GM19328 (cell line): ENCODE results near the gene CYP4F3.
"Not testable (repeated sequence)": the region's sequence is repeated elsewhere in the genome, so short reads cannot be mapped to it uniquely, and the experiment has no call there.

Source experiments
- ATAC-seq: cut with Tn5 transposase; IDR thresholded peaks from one replicate; pipeline ENCODE4 v1.9.1; 2021; ENCODE audit warnings: mild to moderate bottlenecking, moderate library complexity; ENCODE audit not compliant: unreplicated experiment

CYP4F3 gene

DNA sequence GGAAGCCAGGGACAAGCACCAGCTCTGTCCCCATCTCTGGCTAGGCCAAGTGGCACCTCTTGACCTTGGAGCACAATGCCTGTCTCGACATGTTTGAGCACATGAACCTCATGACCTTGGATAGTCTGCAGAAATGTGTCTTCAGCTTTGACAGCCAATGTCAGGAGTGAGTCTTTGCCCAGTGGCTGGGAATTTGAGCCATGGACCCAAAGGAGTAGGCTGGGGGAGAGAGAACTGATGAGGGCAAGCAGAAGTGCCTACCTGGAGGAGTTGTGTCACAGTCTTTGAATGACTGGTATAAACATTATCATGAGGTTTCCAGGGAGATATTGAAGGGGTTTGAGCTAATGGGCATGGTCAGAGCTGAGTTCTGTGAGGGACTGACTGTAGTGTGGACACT lies 25.5 kb downstream of the CYP4F3 start:
- no peak for ATAC-seq

DNA sequence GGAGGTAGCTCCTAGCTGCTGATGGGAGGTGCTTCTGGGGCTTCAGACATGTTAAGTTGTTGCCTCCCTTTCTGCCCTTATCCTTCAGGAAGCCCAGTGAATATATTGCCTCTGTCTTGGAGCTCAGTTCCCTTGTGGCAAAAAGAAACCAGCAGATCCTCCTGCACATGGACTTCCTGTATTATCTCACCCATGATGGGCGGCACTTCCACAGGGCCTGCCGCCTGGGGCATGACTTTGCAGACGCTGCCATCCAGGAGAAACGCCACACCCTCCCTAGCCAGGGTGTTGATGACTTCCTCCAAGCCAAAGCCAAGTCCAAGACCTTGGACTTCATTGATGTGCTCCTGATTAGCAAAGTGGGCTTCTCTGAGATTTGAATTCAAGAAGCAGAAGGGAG lies 26.2 kb downstream of the CYP4F3 start:
- no peak for ATAC-seq

DNA sequence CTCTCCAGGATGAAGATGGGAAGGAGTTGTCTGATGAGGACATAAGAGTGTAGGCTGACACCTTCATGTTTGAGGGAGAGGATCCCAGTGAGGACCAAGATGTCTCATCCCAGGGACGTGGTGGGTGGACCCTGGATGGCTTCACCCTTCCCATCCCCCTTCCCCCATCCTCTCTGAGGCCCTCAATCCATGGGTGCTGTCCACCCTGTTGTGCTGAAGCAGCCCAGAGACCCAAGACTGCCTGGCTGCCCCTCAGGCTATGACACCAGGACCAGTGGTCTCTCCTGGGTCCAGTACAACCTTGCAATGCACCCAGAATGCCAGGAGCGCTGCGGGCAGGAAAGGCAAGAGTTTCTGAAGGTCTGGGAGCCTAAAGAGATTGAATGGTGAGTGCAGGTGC lies 28.7 kb downstream of the CYP4F3 start:
- ATAC-seq, result no peak

DNA sequence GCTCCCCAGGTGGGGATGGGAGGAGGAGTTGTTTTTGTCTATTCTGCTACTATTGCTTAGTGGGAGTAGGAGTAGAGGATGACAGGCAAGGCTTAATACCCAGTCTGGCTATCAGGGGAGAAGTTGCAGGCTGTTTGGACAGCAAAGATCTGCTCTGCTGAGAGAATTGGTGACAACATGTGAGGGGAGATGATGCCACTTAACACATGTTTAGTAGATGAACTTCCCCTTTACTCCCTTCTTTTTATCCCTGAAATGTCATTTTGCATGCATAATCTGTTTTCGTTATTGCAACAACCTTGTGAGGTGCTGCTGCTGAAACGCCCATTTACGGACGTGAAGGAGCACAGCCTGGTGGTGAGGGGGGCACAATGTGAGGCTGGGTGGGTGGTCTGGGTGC lies 29.2 kb downstream of the CYP4F3 start:
- no peak for ATAC-seq

DNA sequence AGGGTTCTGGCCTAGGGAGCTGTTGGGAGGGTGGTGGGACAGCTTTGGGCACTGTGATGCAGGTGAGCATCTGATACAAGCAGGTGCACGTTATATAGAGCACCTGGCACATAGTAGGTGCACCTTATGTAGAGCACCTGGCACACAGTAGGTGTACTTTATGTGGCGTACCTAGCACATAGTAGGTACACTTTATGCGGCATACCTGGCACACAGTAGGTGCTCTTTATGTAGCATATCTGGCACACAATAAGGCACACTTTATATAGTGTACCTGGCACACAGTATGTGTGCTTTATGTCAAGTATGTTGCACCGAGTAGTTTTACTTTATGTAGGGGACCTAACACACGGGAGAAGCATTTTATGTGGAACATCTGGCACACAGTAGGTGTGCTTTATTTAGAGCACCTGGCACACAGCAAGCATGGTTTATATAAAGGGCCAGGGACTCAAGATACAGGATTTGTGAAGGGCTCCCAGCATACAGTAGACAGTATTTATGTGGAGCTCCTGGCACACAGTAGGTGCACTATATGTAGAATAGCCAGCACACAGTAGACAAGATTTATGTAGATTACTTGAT lies 30.6 kb downstream of the CYP4F3 start:
- no peak for ATAC-seq

DNA sequence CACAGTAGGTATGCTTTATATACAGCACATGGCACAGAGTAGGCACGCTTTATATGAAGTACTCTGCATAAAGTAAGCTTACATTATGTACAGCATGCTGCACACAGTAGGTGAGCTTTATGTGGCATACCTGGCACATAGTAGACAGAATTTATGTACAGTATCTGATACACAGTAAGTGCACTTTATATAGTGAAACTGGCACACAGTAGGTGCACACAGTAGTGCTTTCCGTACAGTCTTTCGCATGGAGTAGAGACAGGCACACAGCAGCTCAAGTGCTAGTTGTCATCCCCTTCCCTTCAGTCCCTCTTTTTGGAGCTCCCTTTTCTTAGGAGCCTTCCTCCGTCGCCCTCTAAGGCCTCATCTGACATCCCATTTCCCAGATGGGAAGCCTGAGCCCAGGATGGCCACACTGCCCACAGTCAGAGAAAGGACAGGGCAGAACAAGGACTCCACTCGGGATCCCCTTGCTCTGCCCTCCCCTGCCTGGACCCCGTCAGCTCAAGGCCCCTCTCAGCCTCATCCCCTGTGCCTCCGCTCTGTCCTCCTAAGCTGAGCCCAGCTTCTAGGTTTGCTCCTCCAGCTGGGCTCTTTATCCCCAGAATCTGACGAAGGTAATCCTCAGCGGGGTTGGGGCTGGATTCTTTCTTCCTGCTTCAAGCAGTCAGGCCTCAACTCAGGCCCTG lies 31.3 kb downstream of the CYP4F3 start:
- no peak for ATAC-seq

DNA sequence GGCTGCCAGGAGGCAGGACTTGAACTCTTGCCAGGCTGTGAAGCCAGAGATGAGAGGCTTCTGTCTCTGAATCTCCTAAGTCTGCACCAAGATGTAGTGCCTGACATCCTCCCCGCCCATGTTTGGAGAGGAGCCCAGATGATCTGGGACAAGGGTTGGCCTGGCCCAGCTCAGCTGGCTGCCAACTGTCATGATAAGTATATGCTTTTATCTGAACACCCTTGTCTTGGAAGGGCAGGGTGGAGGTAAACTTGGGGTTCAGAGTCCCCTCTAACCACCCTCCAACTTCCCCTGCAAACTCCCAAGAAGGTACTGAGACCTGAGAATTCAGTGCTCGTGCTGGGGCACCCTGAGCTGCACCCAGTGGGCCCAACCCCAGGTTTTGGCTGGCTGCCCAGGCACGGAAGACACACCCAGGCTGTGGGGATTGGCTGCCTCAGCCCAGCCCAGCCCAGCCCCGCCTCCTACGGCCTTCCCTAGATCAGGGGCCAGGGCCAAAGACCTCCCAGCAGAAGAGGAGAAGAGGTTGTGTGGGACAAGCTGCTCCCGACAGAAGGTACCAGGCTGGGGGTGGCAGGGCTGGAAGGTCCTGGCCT lies 32.0 kb downstream of the CYP4F3 start, which contains the start of gene CYP4F12:
Gene CYP4F12 (plus strand): TSS at position 508 of the 596 bp plus-strand sequence. CDS start 443 bp downstream, outside the sequence.
- no peak for ATAC-seq

DNA sequence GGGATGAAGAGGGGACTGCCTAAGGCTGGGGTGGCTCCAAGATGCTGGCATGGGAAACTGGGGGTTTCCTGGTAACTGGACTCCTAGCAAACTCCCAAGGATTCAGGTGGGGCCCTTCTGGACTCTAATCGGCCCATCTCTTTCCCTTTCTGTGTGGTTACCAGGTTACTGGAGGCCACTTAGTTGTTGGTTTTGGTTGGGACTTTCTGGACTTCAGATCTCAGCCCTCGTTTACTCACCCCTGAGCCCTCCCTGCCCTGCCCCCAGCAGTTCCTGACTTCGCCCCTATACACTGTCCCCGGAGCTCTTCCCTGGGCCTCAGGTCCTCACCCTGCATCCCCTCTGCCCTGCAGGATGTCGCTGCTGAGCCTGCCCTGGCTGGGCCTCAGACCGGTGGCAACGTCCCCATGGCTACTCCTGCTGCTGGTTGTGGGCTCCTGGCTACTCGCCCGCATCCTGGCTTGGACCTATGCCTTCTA lies 32.5 kb downstream of the CYP4F3 start:
- no peak for ATAC-seq

DNA sequence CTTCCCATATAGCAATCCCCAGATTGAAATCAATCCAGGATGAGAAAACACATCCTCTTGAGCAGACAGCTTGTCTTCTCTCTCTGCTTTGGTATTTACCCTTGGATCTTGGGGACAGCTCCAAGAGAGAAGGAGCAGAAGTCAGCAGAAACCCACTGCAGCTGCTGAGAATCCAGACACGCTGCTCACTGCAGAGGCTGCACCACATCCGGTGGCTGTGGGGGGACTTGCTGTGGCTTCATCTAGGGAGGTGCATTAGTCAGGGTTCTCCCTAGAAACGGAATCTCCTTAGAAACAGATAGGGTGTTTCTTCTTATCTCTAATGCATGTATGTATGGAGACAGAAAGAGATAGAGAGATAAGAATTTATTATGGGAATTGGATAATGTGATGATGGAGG lies 34.9 kb downstream of the CYP4F3 start:
- ATAC-seq, result no peak

DNA sequence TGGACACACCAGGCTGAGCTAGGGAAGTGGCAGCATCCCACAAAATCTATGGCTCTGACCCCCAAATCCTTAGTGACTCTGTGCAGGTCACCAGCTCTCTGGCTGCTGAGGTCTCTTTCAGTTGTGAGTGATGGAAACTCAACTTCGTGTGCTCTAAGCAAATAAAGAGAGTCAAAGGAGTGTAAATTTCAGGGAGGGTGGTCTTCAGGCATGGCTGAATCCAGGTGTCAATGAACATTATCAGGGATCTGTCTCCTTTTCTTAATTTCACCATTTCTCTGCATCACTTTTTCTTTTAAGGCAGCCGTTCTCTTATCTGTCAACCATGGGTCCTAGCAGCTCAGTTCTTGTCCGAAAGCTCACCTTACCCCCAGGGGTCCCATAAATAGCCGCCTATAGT lies 38.4 kb downstream of the CYP4F3 start:
- no peak for ATAC-seq

DNA sequence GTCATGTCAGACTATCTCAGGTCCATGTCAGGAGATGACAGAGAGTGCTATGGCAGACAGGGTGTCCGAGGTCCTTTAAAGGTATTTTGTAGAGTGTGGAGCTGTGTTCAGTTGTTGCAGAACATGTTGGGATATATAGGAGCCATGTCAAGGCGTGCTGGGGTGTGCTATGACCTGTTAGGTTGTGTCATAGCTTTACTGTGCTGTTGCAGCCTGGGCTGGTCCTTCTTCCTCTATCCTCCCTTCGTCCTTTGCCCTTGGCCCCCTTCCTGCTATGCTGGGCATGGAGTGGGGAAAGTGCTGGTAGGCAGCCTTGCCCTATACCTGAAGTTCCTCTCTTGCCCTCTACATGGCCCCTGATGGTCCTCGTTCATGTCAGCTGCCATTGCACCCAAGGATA lies 39.2 kb downstream of the CYP4F3 start:
- not testable (repeated sequence) for ATAC-seq

DNA sequence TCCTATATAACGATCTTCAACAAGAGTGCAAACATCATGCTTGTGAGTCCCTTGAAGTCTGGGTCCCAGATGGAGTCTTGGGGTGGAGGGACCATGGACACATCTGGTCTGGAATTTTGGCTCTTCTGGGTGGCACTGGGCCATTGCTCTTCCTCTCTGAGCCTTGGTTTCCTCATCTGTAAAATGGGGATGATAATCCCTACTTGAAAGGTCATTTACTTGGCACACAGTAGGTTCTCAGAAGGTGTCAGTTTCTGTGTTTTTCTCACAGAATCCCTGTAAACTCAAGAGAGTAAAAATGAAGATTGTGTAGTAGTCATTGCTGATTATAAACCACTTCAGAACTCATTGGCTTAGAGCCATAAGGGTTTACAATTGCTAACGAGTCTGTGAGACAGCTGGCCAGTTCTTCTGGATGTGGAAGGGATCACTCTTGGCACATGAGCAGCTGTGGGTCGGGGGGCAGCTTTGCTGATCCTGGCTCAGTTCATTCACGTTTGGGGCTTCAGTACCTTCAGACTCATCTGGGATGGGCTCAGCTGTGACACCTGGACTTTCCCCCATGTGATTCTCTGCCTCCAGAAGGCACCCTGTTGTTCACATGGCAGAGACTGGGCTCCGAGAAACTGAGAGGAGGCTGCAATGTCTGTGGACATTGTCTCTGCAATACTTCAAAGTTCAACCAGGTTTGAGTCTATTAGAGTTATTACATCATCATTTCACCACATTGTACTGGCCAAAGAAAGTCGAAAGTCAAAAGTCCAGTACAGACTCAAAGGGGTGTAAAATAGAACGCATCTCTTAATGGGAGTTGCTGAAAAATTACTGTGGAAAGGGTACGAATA lies 40.0 kb downstream of the CYP4F3 start:
- ATAC-seq, result no peak

DNA sequence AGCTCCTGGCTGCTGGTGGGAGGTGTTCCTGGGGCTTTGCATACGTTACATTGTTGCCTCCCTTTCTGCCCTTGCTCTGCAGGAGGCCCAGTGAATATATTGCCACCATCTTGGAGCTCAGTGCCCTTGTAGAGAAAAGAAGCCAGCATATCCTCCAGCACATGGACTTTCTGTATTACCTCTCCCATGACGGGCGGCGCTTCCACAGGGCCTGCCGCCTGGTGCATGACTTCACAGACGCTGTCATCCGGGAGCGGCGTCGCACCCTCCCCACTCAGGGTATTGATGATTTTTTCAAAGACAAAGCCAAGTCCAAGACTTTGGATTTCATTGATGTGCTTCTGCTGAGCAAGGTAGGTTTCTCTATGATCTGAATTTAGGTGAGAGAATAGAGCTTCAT lies 42.7 kb downstream of the CYP4F3 start:
- no peak for ATAC-seq

DNA sequence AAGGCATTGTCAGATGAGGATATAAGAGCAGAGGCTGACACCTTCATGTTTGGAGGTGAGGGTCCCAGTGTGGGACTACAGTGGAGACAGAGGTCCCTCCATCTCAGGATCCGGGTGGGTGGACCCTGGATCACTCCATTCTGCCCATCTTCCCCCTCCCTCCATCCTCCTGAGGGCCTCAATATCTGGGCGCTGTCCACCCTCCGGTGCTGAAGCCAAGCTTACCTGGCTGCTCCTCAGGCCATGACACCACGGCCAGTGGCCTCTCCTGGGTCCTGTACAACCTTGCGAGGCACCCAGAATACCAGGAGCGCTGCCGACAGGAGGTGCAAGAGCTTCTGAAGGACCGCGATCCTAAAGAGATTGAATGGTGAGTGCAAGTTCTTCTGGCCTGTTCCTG lies 44.1 kb downstream of the CYP4F3 start:
- ATAC-seq, result no peak

DNA sequence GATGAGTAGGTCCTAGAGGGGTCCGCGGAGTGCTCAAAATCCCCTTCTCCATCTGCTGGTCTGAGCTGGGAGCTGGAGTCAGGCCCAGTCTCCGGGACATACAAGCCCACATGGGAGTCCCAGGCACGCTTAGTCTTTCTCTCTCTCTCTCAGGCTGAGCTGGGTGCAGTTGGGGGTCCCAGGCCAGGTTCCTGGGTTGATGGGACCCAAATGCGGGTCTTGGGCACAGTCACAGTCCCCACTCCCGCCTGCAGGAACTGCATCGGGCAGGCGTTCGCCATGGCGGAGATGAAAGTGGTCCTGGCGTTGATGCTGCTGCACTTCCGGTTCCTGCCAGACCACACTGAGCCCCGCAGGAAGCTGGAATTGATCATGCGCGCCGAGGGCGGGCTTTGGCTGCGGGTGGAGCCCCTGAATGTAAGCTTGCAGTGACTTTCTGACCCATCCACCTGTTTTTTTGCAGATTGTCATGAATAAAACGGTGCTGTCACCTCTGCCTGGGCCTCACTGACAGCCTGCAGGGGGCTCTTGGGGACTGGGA lies 56.0 kb downstream of the CYP4F3 start:
- ATAC-seq, result no peak

DNA sequence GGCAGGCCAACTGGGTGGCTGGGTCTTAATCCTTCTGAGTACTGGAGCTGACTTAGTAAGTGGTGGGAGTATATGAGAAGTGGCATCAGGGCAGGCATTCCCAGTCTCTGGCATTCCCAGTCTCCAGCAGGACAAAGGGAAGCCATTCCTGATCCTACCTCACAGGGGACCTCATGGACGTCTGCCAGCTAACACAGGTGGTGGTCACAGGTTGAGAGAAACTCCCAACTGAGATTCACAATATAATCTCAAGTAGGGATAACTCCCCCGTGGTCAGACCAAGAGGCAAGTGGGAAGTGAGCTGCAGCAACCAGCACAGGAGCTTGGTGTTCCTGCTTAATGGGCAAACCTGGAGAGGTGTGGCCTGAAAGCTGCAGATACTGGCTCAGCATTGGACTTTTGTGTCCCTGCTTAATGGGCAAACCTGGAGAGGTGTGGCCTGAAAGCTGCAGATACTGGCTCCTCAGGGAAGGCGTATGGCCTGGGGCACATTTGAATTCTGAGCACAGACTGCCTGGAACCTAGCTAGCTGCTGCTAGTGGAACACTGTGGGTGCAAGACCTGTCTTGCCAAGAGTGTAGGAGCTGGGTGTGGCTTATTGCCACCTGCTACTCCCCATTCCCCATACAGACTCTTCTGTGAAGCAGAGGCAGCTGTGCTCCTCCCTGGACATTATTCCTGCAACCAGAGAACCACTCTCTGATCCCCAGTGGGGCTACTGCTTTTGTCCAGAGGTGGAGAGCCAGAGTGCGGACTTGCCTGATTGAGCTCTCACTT lies 61.2 kb downstream of the CYP4F3 start:
- no peak for ATAC-seq

DNA sequence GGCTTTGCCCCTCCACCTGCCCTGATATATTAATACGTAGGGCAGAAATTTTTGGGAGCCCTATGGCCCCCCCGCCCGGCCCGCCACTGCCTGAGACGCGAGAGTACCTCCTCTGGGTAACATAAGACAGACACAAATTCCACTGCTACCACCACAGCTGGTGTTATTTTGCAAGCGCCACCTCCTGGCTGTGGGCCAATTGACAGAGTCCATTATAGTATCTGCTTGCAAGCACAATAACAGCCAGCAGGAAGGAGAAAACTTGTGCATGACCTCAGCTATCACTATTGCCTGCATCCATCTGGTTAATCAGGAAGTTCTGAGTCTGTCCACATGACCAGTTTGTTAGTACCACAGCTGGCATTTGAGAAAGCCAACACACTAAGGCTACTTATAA lies 61.8 kb downstream of the CYP4F3 start:
- no peak for ATAC-seq
